ENCODE measurements around the gene KLK15. TPM values are rescaled to one million over a fixed set of nuclear protein-coding genes. Genes with fewer than 3 reads are reported as not detected.

Gene KLK15
- total and polyA plus RNA-seq, 2 donors (not counting 3 experiments of a cell fraction or from before 2014, with no cell fraction given) = not detected

DNA sequence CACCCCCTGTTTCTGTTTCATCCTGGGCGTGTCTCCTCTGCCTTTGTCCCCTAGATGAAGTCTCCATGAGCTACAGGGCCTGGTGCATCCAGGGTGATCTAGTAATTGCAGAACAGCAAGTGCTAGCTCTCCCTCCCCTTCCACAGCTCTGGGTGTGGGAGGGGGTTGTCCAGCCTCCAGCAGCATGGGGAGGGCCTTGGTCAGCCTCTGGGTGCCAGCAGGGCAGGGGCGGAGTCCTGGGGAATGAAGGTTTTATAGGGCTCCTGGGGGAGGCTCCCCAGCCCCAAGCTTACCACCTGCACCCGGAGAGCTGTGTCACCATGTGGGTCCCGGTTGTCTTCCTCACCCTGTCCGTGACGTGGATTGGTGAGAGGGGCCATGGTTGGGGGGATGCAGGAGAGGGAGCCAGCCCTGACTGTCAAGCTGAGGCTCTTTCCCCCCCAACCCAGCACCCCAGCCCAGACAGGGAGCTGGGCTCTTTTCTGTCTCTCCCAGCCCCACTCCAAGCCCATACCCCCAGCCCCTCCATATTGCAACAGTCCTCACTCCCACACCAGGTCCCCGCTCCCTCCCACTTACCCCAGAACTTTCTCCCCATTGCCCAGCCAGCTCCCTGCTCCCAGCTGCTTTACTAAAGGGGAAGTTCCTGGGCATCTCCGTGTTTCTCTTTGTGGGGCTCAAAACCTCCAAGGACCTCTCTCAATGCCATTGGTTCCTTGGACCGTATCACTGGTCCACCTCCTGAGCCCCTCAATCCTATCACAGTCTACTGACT lies 21.4 kb upstream of the KLK15 start, which contains the start of gene KLK3:
Gene KLK3, plus strand, starts transcription at position 280 of the 775 bp plus-strand sequence. Its CDS starts 41 bp downstream, at position 321.
- Histone ChIP-seq H3K9ac (replicated peaks; ENCODE audit: extremely low read depth, insufficient read depth, low read length) (no peak within 1 kb of the TSS), H3K4me3 (replicated peaks in 1 of 3; ENCODE audit: insufficient read depth in 1 of 3, low read depth in 1 of 3, low read length in 3 of 3) (no peak within 1 kb of the TSS), H3K4me1 (ENCODE audit: control insufficient read depth, extremely low read depth, insufficient read depth, low read length) (no peaks in the 10 kb centered on the region), H3K4me2 (ENCODE audit: insufficient read depth, low read length) (no peak within 1 kb of the TSS), H3K27ac (ENCODE audit: insufficient read depth, low read depth, low read length) (no peak within 1 kb of the TSS), H3K27me3 (ENCODE audit: control insufficient read depth in 2 of 2, insufficient read depth in 2 of 2, low read length in 2 of 2) (no peaks in the 10 kb centered on the region), H3K9me1 (replicated peaks; ENCODE audit: control insufficient read depth, extremely low read depth, insufficient read depth, low read length) (no peaks in the 10 kb centered on the region), H3K9me3 (replicated peaks; ENCODE audit: control insufficient read depth, insufficient read depth, low read length) (no peaks in the 10 kb centered on the region), H3K36me3 (ENCODE audit: control insufficient read depth in 2 of 2, extremely low read depth in 1 of 2, insufficient read depth in 2 of 2, low read length in 2 of 2) (no peaks in the 10 kb centered on the region), H4K20me1 (replicated peaks; ENCODE audit: control insufficient read depth, extremely low read depth, insufficient read depth, low read length) (no peaks in the 10 kb centered on the region), H3K79me2 (ENCODE audit: control insufficient read depth, insufficient read depth, low read length) (no peaks in the 10 kb centered on the region), H2AFZ (ENCODE audit: low read depth, low read length) (no peak within 1 kb of the TSS)
- ChIA-PET POLR2A (no interaction called here), CTCF (no interaction called here)
- intact Hi-C loops (cut with micrococcal nuclease) (no loop called here), dilution Hi-C loops (cut with MboI; ENCODE audit: extremely low pct_ligation_motif_present, low sequenced_read_pairs) (no loop called here)
- DNase-seq (ENCODE audit: low read depth, low spot score) (no peak), FAIRE-seq (no peak)
- TF ChIP-seq POLR2AphosphoS5 (IDR thresholded peaks at IDR 0.05; ENCODE audit: insufficient read depth, low read depth, low read length) (no peak), MYC (IDR thresholded peaks at IDR 0.05; ENCODE audit: low read depth, low read length) (no peak), EZH2 (IDR thresholded peaks at IDR 0.05; ENCODE audit: borderline replicate concordance, low read depth, low read length, severe bottlenecking) (no peak), GATA2 (IDR thresholded peaks at IDR 0.05; ENCODE audit: insufficient read depth, insufficient read length, low read depth, low read length) (no peak), POLR2A (IDR thresholded peaks at IDR 0.05; ENCODE audit: low read depth, low read length) (no peak), JUN (IDR thresholded peaks at IDR 0.05; ENCODE audit: borderline replicate concordance, insufficient read depth, insufficient read length, low read depth) (no peak), FOS (IDR thresholded peaks at IDR 0.05; ENCODE audit: borderline replicate concordance, insufficient read depth, low read length) (no peak)
- TF ChIP-seq, protein P1, sequence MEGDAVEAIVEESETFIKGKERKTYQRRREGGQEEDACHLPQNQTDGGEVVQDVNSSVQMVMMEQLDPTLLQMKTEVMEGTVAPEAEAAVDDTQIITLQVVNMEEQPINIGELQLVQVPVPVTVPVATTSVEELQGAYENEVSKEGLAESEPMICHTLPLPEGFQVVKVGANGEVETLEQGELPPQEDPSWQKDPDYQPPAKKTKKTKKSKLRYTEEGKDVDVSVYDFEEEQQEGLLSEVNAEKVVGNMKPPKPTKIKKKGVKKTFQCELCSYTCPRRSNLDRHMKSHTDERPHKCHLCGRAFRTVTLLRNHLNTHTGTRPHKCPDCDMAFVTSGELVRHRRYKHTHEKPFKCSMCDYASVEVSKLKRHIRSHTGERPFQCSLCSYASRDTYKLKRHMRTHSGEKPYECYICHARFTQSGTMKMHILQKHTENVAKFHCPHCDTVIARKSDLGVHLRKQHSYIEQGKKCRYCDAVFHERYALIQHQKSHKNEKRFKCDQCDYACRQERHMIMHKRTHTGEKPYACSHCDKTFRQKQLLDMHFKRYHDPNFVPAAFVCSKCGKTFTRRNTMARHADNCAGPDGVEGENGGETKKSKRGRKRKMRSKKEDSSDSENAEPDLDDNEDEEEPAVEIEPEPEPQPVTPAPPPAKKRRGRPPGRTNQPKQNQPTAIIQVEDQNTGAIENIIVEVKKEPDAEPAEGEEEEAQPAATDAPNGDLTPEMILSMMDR (IDR thresholded peaks at IDR 0.05; ENCODE audit: extremely low read depth in 1 of 2, insufficient read depth in 1 of 2, low read depth in 1 of 2, low read length in 2 of 2) = no peak
- TF ChIP-seq, protein P2, sequence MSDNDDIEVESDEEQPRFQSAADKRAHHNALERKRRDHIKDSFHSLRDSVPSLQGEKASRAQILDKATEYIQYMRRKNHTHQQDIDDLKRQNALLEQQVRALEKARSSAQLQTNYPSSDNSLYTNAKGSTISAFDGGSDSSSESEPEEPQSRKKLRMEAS (IDR thresholded peaks at IDR 0.05; ENCODE audit: insufficient read depth, insufficient read length) = no peak
- no TSS peak for BruUV-seq (replicated peaks)

All from endothelial cell of umbilical vein (primary cell).